Keratinocyte (primary cell): ENCODE data around the gene SKAP1.

Experiments
- EZH2 ChIP-seq: IDR thresholded peaks from one replicate; pipeline ENCODE4 v1.6.1; 2012; ENCODE audit warnings: inconsistent platforms, mild to moderate bottlenecking, low read length, moderate library complexity
- TF ChIP-seq, protein P1 (sequence below), 3 experiments: IDR thresholded peaks in 1 of 3; conservative IDR thresholded peaks in 1 of 3; optimal IDR thresholded peaks in 1 of 3; 2 replicates in 2 of 3; 3 replicates in 1 of 3; pipeline versions ENCODE3 to v1.5.1; 2011; ENCODE audit warnings: low read length in 3 of 3, mild to moderate bottlenecking in 3 of 3, moderate library complexity in 2 of 3, control low read depth in 1 of 3, inconsistent platforms in 1 of 3; ENCODE audit not compliant: insufficient read depth in 2 of 3; ENCODE audit errors: extremely low read depth in 1 of 3

DNA sequence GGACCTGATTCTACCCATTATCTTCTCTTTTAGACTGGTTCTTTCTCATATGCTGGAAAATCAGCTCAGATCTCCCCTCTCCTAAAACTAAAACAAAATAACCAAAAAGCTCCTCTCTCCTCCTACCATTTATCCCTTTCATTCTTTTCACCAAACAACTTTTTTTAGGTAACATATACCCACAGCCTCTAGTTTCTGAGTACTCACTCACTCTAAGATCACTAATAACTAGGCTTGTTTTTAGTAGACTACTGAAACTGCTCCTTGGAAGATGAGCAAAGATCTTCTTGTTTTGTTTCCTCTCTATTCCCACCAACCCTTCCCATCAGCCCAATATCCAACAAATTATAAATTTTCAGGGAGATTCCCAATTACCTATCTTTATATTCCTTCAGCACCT lies 129.0 kb downstream of the SKAP1 start:
- TF ChIP-seq, protein P1, sequence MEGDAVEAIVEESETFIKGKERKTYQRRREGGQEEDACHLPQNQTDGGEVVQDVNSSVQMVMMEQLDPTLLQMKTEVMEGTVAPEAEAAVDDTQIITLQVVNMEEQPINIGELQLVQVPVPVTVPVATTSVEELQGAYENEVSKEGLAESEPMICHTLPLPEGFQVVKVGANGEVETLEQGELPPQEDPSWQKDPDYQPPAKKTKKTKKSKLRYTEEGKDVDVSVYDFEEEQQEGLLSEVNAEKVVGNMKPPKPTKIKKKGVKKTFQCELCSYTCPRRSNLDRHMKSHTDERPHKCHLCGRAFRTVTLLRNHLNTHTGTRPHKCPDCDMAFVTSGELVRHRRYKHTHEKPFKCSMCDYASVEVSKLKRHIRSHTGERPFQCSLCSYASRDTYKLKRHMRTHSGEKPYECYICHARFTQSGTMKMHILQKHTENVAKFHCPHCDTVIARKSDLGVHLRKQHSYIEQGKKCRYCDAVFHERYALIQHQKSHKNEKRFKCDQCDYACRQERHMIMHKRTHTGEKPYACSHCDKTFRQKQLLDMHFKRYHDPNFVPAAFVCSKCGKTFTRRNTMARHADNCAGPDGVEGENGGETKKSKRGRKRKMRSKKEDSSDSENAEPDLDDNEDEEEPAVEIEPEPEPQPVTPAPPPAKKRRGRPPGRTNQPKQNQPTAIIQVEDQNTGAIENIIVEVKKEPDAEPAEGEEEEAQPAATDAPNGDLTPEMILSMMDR (optimal IDR thresholded peaks at IDR 0.05 in 1 of 3, IDR thresholded peaks at IDR 0.05 in 1 of 3, conservative IDR thresholded peaks at IDR 0.05 in 1 of 3; ENCODE audit: extremely low read depth in 1 of 3, insufficient read depth in 2 of 3, low read length in 3 of 3): no peak
- no peak for TF ChIP-seq EZH2
